CD4-positive, alpha-beta T cell treated with Interleukin-15 for 4 hours (primary cell): Measurements from ENCODE around the gene PDE8B.

ENCODE experiments used
- DNase-seq: peaks from one replicate; pipeline ENCODE4 v3.0.0-alpha.2; 2020; ENCODE audit warnings: low spot score

The PDE8B gene

DNA sequence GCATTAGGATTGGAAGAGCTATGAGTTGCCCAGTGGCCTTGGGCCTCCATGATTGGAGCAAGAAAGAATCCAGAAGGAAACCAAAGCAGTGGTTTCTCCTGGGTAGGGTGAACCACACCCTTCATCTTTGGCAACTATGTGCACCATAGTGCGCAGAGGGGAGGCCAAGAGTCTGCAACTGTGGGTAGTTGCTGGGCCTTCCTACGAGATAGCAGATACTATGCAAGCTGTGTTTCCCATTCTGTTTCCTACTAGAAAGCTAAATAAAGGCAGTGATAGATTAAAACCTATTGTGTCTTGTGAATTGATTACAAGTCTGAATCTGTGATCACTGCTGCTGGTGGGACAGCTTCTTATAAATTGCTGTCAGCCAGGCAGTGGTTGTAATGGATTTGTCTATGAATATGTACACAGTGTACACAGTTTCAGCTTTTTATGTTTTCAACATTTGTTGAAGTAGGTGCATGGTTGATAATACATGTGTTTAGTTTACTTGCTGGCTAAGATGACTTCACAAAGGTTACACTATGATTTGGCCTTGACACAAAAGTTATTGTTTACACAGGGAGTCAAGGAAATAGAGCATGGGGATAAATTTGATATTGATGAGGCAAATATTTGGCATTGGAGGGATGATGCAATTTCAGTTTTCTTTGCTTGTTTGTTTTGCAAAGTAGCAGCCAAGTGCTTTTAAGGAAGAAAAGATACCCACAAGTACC is 23.7 kb upstream of the PDE8B start:
- no peak for DNase-seq

DNA sequence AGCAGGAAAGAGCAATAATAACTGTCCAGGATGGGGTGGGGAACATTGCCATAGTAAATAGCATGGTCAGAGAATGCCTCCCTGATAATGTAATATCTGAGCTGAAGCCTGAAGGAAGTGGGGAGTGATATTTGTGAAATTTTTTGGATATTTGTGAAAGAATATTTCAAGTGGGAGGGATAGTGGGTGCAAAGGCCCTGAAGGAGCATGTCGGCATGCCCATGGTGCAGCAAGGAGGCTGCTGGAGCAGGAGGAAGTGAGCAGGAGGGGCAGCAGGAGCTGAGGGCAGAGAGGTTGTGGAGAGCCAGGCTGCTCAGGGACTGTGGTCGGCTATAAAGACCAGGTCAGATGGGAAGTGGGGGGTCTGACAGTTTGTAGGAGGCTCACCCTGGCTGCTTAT is 21.1 kb upstream of the PDE8B start:
- DNase-seq, result no peak

DNA sequence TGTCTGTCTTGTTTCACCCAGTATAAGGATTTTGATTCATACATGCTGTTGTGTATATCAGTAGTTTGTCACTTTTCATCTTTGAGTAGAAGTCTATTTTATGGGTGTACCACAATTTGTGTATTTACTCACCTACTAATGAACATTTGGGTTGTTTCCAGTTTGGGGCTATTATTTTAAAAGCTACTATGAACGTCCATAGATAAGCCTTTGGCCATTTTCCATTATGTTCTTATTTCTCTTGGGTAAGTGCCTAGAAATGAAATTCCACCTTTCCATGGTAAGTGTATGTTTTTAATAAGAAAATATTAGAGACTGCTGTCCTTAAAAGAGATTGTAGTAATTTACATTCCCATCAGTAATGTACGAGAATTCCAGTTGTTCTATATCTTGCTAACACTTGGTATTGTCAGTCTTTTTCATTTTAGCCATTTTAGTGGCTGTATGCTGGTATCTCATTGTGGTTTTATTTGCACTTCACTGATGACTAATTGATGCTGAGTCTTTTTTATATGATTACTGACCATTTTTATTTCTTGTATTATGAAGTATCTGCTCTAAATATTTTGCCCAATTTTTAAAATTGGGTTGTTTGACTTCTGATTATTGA is 17.9 kb upstream of the PDE8B start:
- no peak for DNase-seq

DNA sequence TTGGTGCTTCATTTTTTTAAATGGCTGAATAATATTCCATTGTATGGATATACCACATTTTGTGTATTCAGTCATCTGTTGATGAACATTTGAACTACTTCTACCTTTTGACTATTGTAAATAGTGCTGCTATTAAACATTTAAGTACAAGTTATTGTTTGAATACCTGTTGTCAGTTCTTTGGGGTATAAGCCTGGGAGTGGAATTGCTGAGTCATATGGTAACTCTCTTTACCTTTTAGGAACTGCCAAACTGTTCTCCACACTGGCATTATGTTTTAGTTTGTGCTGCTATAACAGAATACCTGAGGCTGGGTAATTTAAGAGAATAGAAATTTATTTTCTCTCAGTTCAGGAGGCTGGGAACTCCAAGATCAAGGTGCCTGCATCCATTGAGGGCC is 15.7 kb upstream of the PDE8B start:
- DNase-seq, result no peak

DNA sequence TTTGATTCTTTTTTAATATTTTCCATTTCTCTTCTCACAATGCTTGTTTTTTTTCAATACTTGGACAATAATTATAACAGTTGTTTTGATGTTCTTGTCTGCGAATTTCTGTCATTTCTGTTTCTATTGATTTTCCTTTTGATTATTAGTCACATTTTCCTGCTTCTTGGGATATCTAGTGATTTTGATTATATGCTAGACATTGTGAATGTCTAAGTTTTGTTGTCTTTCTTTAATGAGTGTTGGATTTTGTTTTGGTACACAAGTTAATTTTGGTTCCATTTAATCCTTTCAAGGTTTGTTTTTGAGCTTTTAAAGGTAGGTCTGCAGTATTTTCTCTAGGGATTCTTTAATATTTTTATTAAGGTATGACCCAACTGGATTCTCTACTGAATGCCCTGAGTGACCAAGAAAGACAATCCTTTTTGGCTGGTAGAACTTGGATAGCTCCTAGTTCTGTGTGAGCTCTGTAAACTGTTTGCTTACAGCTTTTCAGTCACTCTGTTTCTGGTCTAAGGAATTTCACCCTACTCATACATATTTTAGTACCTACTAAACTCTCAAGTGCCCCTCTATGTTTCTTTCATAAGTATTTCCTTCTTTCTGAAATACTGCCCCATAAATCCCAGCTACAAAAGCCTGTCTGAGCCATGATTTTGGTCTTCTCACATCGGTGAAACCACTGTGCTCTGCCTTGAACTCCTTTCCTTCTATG is 12.5 kb upstream of the PDE8B start:
- DNase-seq, result no peak

DNA sequence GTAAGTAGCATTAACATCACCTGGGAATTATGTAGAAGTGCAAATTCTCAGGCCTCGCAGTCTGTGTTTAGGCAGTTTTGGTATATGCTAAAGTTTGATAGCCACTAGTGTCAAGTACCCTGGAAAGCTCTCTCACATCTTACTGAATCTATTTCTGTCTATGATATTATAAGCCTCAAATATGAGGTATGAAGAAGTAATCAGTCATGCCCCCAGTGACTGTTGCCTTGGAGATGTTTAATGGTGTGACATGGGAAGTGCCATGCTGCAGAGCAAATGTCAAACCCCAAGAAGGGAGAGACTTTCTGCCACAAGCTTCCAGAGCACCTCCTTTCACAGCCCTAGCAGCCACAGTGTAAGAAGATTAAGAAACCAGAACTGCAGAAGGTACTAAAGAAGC is 9.8 kb upstream of the PDE8B start:
- no peak for DNase-seq

DNA sequence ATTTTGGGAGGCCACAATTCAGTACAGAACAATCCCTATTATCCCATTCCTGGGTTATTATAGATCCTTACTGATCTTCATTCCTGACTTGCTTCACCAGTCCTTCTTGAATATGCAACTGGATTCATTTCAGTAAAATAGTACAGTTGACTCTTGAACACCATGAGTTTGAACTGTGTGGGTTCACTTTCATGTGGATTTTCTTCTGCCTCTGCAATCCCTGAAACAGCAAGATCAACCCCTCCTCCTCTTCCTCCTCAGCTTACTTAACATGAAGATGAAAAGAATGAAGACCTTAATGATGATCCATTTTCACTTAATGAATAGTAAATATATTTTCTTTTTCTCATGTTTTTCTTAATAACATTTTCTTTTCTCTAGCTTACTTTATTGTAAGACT is 8.3 kb upstream of the PDE8B start:
- DNase-seq, result no peak

DNA sequence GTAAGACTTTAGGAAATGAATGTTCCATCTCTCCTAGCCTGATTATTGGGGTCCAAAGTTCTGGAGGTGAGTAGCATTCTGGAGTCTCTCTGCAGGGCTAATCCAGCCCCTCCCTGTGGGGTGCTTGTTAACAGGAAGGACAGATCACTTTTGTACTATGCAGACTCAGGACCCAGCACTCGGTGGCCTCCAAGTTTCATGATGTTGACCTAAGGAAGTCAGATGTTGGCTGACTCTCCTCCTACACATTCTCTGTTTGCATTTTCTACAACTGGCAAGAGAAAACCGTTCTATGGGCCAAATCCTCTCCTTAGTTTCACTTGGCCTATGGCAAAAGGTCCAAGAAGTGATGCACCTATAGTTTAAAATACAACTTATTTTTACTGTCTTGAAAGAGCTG is 5.5 kb upstream of the PDE8B start:
- no peak for DNase-seq

DNA sequence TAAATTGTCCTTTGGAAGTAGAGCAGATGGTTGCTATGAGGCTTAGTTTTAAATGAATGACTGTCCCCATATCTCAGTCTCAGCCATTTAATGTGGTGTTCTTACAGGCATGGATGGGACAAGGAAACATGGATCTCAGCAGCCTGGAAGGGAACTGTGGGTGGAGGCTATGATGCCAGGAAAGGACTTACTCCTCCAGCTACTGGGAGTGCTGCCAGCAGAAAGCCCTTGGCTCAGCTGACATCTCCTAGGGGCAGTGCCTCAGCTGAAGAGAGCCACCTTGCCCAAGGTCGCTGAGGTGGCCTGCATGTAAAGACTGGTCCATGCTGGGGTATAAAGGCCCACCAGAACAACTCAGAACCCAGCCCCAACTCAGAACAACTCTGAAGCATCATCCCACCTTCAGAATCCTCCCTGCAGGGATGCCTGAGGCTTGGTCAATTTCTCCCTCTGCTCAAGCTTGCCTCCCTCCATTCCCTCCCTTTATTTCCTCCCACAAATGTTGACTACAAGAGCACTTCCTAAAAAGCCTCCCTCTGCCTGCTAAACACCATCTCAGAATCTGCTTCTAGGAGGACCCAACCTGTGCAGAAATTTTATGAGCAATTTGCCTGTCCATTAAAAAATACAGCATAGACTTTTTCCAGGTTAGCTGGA is 1.8 kb upstream of the PDE8B start:
- DNase-seq, result no peak

DNA sequence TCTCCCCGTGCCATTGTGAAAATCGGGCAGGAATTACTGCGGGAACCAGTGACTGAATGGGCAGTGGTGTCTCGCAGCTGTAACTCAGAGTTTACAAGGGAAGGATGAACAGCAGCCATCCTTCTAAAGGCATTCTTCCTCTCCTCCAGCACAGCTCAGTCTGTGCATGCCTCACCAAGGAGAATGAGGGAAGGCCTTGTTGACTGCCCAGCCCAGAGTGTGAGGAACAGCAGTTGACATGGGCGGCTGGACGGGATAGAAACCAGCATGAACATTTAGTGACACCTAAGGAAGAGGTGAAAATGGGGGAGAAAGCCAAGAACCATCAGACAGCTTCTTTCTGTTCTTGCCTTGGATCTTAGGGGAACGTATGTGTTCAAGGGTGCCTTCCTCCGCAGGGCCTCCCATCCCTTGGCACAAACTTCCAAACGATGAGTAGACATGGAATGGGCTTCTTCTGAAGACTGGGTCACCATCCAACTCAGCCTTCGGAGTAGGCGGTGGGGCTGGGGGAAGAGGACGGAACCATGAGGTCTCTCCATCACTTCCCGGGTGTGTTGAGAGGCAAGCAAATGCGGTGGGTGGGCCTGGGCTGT is 887 bp upstream of the PDE8B start:
- DNase-seq, result no peak

DNA sequence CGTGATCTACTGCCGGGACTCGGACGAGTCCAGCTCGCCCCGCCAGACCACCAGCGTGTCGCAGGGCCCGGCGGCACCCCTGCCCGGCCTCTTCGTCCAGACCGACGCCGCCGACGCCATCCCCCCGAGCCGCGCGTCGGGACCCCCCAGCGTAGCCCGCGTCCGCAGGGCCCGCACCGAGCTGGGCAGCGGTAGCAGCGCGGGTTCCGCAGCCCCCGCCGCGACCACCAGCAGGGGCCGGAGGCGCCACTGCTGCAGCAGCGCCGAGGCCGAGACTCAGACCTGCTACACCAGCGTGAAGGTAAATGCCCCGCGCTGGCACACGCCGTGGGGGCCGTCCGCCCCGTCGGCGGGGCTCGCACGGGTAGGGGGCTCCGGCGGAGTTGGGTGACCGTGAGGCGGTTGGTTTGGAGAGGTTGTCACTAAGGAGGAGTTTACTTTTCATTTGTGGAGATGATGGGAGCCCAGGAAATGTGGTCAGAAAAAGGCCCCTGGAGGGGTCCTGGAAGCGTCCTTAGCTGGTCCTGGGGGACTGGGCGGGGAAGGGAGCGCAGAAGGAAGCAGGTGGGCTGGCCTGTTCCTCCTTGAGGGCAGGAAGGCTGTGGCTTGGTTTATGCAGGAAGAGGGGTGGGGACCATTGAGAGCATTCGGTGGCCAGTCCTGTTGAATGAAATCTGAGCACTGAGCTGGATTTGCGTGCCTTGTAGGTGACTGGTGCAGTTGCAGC is 647 bp downstream of the PDE8B start:
- DNase-seq, result no peak

DNA sequence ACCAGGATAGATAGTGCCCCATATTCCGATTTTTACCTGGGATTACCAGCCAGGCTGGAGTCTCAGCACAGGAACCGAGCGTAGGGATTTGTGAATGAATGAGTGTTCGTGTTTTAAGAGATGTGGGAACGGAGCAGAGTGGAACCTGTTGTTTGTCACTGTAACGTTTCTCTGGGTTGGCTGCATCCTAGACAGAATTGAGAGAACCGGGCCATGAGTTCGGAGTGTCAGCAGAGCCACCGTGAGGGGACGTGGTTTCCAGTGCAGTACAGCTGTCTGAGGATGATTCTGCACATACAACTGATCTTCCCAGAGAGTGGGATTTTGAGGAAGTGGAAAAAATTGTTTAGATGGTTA is 1.2 kb downstream of the PDE8B start:
- DNase-seq, result no peak

DNA sequence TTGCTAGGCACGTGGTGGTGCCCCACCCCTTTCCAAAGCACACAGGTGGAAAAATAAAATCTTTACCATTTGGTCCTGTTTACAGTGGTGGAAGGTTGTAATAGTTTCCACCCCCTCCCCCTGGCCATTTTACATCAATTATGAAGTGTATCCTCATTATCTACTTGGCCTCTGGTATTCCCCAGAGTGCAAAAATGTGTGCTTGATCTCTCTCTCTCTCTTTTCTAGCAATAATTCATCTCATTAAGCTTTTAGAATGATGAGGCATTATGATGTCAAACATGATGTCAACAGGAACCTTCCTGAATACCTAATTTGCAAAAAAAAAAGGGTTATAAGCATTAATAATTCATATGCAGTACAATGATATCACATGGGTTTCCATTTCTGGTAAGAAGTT is 3.1 kb downstream of the PDE8B start:
- DNase-seq, result no peak

DNA sequence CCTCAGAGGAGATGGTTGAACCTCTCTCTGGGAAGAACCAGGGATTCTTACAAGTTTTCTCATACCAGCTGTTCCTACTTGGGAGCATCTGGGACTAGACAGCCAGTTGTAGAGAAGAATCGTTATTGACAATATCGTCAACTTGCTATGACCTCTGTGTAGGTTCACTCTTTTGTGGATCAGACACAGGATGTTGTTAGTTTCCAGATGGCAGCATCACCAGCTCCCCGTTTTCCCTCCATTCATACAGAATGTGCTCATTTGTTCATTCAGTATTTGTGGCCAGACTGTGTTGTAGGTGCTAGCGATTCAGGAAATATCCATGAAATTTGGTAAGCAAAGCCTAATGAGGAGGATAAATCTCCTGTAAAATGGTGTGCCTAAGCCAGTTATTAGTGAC is 3.7 kb downstream of the PDE8B start:
- no peak for DNase-seq

DNA sequence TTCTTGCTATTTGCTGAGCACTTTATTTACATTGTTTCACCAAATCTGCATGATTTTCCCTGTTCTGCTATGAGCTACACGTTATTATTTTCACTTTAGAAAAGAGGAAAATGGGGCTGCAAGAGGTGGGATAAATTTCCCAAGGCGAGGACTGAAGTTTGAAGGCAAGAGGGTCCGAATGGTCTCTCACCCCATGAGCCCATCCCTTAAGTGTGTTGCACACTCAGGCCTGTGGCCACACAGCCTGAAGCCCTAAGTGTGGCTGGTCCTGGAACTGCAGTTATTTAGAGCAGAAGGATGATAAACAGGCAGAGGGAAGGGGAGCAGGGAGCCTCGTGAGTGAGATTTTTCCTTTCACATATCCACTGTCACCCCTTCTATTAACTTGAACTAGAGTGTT is 7.8 kb downstream of the PDE8B start:
- no peak for DNase-seq

DNA sequence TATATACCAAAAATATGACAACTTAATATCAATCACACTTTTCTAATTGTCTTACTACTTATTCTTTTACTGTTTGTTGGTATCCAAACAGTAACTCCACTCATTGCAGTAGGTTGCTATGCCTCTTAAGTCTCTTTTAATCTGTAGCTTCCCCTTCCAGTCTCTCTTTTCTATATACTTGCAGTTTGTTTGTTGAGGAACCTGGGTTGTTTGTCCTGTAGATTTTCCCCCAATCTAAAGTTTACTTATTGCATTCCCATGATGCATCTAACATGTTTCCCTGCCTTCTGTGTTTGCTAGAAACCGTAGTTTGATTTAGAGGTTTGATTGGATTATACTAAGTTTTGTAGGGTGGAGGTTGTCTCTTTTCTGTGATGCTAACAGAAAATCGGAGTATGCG is 10.6 kb downstream of the PDE8B start:
- DNase-seq, result no peak

DNA sequence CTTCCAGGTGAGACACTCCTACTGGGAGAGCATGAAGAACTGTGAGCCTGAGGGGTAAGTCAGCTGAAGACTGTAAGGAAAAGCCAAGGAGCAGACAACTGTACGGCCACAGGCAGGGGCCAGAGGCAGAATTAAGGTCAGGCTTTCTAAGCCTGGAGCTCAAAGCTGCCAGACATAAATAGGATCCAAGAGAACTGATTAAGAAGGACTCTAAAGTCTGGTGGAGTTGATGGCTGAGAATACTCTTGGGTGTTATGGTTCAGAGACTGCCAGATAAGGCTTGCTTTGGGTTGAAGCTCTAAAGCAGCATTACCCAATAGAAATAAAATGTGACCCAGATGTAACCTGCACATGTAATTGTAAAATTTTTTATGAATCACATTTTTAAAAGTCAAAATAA is 12.2 kb downstream of the PDE8B start:
- no peak for DNase-seq

DNA sequence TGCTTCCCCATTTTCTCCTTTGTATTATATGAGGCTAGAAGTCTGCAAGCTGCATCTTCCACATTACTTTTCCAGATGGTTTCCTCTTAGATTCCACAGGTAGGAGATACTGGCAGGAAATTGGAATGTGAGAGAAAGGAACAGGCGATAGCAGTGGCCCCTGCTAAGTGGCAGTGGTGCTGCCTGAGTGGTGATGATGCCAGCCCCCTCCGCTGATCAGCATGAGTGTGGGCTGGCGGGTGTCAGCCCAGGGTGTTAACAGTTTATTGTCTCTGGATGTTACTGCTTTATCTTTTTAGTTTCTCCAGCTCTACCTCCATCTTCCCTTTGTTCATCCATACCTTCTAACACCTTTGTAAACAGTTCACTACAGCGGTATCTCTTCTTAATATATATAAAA is 13.2 kb downstream of the PDE8B start:
- DNase-seq, result no peak

DNA sequence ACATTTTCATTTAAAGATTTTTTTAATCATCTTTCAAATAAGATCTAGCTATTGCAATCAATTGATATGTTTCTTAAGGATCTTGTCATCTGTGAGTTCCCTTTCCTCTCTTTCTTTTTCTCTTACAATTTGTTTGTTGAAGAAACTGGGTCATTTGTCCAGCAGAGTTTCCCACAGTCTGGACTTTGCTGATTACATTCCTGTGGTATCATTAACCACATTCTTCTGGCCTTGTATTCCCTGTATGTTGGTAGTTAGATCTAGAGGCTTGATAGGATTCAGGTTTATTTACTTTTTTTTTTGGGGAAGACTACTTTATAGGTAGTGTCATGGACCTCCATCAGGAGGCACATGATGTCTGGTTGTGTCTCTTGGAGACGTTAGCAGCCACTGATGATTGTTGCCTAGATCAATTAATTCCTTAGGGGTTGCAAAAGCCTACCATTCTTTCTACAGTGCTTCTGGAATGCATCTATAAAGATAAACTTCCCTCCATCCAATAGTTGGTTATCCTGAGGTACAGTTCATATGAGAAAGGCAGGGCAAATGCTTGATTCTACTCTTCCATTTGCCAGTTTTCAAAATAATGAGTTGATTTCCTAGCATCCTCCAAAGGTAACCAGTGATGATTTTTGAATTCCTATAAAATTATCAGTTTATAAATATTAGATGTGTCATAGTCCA is 14.3 kb downstream of the PDE8B start:
- DNase-seq, result no peak

DNA sequence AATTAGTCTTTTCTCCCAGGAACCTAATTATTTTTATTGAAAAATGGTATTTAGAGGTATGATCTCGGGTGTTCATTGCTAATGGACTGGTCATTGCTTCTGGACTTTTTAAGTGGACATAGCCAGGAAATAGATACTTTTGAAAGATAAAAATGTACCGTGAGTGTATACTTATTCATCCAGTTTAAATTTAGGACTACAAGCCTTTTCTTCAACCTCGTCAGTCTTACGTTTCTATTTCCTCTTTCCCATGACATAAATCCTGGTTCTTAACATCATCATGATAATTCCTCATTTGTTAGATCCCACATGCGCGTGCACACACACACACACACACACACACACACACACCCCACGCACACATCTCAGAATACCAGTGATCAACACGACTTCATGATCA is 15.1 kb downstream of the PDE8B start:
- DNase-seq, result no peak

DNA sequence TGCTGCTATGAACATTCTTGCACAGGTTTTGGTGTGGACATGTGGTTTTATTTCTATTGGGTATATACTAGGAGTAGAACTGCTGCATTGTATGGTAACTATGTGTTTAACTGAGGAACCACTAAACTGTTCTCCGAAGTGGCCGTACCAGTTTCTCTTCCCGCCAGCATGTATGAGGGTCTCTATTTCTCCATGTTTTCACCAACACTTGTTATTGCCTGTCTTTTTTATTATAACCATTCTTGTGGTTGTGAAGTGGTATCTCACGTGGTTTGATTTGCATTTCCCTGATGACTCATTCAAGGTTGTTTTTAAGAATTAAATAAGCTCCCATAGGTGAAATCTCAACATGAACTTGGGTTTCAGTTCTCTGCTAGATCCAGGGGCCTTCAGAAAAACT is 19.4 kb downstream of the PDE8B start:
- no peak for DNase-seq
